IPS DF 19.7 (cell line): ENCODE results near the gene TNFRSF12A.

ENCODE experiments used
- DNase-seq: peaks from one replicate; pipeline ENCODE4 v3.0.0-alpha.2; 2013; ENCODE audit warnings: low read depth, low spot score

TNFRSF12A gene

DNA sequence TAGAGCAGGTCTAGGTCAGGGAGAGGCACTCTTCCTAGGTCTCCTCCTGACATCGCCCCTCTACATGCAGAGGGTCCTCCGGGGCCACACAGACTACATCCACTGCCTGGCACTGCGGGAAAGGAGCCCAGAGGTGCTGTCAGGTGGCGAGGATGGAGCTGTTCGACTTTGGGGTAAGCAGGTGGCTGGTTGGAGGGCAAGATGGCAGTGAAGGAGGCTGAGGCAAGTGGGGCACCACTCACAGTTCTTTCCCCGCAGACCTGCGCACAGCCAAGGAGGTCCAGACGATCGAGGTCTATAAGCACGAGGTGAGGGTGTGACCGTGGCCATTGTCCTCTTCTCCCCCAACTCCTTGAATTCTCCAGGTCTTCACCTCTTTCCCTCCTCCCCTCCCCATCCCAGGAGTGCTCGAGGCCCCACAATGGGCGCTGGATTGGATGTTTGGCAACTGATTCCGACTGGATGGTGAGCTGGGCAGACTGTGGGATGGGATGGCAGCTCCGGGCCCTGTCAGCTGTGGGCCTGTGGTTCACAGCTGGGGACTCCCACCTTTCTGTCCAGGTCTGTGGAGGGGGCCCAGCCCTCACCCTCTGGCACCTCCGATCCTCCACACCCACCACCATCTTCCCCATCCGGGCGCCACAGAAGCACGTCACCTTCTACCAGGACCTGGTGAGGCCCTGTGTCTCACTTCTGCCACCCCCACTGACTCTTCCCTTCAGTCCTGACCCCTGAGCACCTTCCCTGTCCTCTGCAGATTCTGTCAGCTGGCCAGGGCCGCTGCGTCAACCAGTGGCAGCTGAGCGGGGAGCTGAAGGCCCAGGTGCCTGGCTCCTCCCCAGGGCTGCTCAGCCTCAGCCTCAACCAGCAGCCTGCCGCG is 6.7 kb downstream of the TNFRSF12A start:
- DNase-seq: no peak

DNA sequence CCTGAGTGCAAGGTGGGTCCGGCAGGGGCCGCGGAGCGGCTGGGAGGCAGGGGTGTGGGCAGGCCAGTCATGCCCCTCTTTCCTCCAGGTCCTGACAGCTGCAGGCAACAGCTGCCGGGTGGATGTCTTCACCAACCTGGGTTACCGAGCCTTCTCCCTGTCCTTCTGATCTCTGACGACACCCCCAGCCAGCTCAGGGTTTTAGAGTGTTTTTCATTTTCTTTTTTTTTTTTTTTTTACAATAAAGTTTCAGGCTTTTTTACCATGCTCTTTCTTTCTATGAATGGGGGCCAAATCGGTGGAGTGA is 7.3 kb downstream of the TNFRSF12A start:
- no peak for DNase-seq

DNA sequence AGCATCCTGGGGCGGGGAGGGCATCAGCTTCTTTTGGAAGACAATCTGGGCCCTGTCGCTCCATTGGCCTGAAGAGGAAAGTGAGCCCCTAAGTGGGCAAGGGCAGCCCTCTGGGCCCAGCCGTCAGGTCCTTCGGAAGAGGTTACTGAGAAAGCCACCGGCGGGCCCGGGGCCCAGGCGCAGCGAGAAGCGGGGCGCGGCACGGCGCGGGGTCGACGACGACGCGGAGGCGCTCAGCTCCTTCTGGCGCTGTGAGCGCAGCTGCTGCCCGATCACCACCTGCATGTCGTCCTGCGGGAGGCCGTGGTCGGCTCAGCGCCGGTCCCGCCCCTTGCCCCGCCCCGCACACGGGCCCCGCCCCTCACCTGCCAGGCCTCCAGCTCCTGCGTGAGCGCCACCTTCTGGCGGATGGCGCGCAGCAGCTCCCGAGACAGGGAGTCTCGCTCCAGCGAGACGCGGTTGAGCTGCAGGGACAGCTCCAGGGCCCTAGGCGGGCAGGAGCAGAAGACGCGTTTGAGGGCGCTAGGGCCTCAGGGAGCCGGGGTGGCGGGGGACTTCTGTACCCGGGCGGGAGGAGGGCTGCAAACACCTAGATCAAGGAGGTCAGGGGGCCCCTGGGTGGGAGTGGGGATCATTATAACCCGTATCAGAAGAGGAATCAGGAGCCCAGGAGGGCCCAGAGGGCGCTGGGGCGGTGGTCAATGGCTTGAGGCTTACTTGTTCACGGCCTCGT is 8.0 kb downstream of the TNFRSF12A start:
- no peak for DNase-seq

GRCh38 chr16:3028716-3029319 is 8.7 kb downstream of the TNFRSF12A start:
- DNase-seq: no peak

GRCh38 chr16:3029491-3030221 is 9.5 kb downstream of the TNFRSF12A start:
- no peak for DNase-seq

DNA sequence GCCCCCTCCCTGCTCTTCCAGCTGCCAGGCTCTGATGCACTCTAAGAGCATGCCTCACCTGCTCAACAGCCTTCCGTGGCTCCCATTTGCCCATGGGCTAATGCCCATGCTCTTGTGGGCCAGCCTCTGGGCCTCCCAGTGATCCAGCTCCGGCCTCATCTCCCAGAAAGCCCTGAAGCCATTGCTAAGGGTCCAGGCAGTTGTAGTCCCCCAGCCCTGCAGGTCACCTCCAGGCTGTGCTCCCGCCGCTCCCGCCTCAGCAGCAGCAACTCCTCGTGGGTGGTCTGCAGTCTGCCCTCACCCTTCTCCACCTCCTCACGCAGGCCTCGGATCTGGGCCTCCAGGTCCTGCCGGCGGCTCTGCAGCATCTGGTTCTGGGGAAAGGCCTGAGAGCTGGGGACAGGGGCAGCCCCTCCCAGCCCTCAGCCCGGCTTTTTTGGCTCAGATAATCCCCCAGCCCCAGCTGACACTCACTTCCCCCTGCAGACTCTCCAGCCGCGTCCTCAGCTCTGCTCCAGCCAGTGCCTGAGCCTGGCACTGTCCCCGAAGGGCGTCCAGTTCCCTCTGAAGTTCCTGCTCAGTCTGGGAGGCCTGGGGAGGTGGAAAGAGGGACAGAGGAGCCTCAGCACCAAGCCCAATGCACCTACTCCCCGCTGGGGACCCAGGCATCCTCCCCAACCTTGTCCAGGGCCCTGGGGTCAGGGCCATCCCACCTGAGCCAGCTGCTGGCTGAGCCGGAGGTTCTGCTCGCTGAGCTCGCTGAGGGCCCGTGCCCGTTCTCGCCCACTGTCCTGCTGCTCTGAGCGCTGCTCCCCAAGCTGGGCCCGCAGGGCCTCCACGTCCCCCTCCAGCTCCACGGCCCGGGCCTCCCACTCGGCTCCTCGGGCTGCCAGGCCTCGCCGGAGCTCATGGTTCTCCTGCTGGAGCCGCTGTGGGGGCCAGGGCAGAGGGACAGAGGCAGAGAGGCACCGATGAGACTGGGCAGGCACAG is 10.3 kb downstream of the TNFRSF12A start:
- no peak for DNase-seq

DNA sequence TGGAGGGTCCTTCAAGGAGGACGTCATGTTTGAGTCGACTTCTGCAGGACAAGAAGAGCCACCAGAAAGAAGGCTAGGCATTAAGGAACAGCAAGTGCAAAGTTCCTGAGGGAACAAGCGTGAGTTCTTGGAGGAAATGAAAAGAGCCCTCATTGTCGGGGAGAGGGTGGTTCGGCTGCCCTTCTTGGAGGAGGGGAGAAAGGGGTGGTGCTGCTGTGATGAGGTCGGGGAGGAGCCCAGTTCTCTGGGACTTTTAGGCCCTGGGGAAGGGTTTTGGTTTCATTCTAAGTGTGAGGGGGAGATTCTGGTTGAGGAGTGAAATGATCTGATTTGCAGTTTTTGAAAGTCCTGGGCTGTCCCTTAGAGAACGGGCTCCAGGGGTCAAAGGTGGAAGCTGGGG is 12.5 kb downstream of the TNFRSF12A start:
- DNase-seq: no peak

- DNase-seq: no peak
Observed at GRCh38 chr16:3035289-3035971, 15.3 kb downstream of the TNFRSF12A start.

- no peak for DNase-seq
Observed at GRCh38 chr16:3035972-3036725, 16.0 kb downstream of the TNFRSF12A start.

GRCh38 chr16:3036726-3037315 is 16.7 kb downstream of the TNFRSF12A start, which contains the start of gene BICDL2:
TSS of gene BICDL2 (minus strand) at chr16:3036944. CDS start at chr16:3035496, 1,448 bp downstream.
- DNase-seq: no peak

DNA sequence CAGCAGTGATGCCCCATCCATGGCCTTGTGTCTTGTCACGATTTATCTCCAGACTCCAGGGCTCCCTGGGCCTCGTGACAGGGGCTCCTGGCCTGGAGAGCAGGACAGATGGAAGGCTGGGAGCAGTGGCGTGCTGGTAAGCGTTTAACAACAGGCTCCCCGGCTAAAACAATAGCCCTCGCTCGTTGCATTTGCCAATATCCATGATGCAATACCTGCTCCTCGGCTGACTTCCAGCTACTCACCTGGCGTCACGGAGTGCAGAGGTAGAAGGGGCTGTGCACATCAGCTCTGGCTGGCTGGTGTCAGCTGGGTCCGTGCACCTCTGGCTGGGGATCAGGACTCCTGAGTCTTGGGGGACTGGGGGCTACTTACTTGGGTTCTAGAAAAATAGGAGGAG is 18.1 kb downstream of the TNFRSF12A start:
- DNase-seq: no peak

DNA sequence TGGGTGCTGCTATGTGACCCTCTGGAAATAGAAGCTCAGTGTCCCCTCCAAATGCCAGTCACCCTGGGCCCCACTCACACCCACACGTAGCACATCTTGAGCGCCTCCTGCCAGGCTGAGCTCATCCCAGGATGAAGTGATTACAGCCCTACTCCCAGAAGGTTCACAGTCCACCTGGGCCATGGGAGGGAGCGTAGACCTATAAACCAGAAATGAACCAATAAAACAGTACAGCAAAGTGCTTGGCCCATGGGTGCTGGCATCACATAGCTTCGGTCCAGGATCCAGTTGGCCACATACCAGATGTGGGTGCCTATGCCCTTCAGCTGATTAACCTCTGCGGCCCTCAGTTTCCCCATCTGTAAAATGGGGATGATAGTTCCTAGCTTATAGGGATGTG is 18.7 kb downstream of the TNFRSF12A start:
- no peak for DNase-seq

DNA sequence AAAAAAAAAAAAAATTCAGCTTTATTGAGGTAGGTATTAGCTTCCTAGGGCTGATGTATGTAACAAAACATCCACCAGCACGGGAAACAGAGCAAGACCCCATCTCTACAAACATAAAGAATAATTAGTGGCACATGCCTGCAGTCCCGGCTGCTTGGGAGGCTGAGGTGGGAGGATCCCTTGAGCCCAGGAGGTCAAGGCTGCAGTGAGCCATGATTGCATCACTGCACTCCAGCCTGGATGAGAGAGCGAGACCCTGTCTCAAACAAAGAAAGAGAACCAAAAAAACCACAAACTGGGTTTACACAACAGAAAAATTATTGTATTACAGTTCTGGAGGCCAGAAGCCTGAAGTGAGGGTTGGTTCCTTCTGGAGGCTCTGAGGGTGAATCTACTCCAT is 22.2 kb downstream of the TNFRSF12A start:
- DNase-seq: no peak

DNA sequence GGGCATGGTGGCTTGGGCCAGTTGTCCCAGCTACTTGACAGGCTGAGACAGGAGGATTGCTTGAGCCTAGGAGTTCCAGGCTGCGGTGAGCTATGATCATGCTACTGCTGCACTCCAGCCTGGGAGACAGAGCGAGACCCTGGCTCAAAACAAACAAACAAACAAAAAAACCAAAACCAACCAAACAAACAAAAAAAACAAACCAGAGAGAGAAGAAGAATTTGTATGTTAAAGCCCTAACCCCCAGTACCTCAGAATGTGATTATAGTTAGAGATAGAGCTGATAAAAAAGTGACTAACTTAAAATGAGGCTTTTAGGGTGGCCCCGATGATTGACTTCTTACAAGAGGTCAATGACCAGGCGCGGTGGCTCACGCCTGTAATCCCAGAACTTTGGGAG is 24.5 kb downstream of the TNFRSF12A start:
- no peak for DNase-seq

DNA sequence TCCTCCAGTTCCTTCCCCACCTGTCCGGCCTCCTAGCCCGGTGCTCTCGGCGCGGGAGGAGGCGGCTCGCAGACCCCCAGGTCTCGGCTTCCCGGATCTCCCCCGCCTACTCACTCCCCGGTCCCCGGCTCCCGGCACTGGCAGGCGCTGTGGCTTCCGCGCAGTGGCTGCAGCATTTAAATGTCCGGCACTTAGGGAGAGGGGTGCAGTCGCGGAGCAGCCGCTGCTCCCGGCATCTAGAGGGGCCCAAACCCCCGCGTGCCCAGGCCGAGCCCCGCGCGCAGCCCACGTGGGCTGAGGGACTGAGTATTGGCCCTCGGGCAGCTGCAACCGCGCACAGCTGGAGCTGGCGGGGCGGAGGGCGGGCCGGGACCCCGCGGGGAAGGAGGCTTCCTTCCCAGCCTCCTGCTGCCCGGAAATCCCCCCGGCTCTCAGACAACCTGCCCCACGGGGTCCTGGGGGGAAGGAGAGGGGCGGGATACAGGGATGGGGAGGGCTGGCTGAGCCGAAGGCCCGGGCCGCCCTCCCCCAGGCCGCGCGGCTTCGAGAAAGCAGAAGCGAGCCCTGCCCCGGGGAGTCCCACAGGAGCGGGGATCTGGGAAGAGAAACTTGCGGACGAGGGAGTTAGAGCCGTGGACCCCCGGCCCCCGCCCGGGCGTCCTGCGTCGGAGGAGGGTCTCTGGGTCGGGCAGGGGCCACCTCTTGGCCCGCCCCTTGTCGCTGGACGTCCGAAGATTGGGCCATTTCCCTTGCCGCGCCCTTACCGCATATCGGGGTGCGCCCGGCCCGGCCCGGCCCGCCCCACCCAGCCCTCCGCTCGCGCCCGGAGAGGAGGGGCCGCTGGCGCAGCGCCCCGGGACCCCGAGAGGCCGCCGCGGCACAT is 25.8 kb downstream of the TNFRSF12A start, which contains the start of gene MMP25:
MMP25 (plus strand) TSS at position 804 of the 883 bp plus-strand sequence. CDS start 357 bp downstream, outside the sequence.
- no peak for DNase-seq

DNA sequence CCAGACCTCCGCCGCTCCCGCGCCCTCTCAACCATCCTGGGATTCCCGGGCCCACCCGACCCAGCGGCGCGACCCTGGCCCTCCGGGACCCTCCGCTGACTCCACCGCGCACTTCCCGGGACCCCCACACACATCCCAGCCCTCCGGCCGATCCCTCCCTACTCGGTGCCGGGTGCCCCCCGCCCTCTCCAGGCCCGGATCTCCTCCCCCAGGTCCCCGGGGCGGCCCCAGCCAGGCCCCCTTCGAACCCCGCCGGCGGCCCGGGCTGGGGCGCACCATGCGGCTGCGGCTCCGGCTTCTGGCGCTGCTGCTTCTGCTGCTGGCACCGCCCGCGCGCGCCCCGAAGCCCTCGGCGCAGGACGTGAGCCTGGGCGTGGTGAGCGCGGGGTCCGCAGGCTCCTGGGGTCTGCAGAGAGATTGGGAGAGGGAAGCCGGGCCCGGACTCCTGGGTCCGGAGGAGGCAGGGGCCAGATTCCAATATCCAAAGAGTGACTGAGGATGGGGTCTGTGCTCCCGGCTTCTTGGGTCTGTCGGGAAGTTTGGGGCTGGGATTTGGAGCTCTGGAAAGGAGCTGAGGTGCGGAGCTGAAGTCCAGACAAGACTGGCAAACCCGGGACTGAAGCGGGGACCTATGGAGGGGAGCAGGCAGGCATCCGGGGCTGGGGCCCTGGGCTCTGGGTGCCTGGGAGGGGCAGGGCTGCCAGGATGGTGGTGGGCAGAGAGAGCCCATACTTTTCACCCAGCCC is 26.6 kb downstream of the TNFRSF12A start:
- DNase-seq: no peak

GRCh38 chr16:3047387-3047720 is 27.2 kb downstream of the TNFRSF12A start:
- no peak for DNase-seq
